ENCODE results near the gene CALM1.

Gene CALM1

DNA sequence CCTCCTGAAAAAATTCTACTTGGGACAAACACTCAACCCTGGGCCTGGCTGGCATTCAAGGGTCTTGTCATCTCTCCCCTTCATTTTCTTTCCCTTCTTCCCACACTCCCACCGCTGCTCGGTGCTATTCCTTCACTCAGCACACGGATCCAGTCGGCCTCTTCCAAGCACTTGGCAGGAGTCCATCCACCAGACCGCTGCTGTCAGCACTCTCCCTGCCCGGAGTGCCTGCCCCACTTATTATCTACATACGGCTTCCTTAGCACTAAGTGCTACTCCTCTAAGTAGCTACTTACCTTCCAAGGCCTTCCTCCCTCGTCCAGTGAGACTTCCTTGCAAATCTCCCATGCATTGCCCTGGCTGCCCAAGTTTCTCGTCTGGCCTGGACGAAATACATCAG is 29.8 kb downstream of the CALM1 start:
- H3K36me3 ChIP-seq = no peaks in the 10 kb centered on the region
- no peaks in the 10 kb centered on the region for H3K9me3 ChIP-seq
- H3K4me3 ChIP-seq = no peak overlapping the region
- no peaks in the 10 kb centered on the region for H3K27me3 ChIP-seq
- H3K4me1 ChIP-seq = no peaks in the 10 kb centered on the region
- TF ChIP-seq, protein P1, sequence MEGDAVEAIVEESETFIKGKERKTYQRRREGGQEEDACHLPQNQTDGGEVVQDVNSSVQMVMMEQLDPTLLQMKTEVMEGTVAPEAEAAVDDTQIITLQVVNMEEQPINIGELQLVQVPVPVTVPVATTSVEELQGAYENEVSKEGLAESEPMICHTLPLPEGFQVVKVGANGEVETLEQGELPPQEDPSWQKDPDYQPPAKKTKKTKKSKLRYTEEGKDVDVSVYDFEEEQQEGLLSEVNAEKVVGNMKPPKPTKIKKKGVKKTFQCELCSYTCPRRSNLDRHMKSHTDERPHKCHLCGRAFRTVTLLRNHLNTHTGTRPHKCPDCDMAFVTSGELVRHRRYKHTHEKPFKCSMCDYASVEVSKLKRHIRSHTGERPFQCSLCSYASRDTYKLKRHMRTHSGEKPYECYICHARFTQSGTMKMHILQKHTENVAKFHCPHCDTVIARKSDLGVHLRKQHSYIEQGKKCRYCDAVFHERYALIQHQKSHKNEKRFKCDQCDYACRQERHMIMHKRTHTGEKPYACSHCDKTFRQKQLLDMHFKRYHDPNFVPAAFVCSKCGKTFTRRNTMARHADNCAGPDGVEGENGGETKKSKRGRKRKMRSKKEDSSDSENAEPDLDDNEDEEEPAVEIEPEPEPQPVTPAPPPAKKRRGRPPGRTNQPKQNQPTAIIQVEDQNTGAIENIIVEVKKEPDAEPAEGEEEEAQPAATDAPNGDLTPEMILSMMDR (IDR thresholded peaks at IDR 0.05) = no peak
- H3K27ac ChIP-seq = no peak overlapping the region
- no peak for DNase-seq
- intact Hi-C loops (cut with DNase I; ENCODE audit: low total_unique reads) = no loop called here

DNA sequence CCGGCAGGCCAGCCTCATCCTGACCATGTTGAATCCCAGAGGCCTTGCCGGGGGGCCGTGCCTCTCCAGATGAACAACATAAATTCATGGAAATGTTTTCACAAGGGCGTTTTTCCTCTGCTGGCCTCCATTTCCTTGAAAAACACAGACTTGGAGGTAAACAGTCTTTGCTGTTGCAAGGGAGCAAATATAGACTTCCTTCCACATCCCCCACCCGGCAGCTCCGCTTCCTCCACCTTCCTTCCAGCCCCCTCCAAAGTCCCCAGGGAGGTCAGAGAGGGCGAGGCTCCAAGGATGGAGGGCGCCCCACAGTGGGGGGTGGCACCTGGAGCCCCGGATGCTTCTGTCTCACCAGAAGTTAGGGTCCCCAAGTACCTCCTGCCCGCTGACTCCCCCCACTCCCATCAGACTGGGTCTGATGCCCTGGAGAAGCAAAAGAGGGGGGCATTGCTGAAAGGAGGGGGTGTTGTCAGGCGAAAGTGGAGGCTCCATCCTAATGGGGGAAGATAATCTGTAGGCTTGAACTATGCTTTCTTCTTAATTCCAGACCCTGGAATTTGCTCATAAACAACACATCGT is 31.1 kb downstream of the CALM1 start:
- TF ChIP-seq, protein P1 (IDR thresholded peaks at IDR 0.05) = no peak
- Histone ChIP-seq H3K4me1 (no peaks in the 10 kb centered on the region), H3K27me3 (no peaks in the 10 kb centered on the region), H3K27ac (no peak overlapping the region), H3K4me3 (no peak overlapping the region), H3K9me3 (no peaks in the 10 kb centered on the region), H3K36me3 (no peaks in the 10 kb centered on the region)
- intact Hi-C loops (cut with DNase I; ENCODE audit: low total_unique reads) = no loop called here
- DNase-seq = no peak

DNA sequence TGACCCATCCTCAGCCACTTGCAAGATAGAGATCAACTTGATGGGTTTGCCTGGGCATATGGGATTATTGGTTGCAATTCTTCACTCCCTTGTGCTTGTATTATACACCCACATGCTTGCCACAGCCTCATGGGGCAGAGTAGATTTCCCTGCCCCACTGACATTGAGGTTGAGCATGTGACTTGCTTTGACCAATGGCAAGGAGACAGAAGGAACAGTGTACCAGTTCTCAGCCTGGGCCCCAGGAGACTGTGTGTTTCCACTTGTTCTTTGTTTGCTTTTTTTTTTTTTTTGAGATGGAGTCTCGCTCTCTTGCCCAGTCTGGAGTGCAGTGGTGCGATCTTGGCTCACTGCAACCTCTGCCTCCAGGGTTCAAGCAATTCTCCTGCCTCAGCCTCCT is 31.8 kb downstream of the CALM1 start:
- Histone ChIP-seq H3K27ac (no peak overlapping the region), H3K4me1 (no peaks in the 10 kb centered on the region), H3K36me3 (no peaks in the 10 kb centered on the region), H3K27me3 (no peaks in the 10 kb centered on the region), H3K9me3 (no peaks in the 10 kb centered on the region), H3K4me3 (no peak overlapping the region)
- TF ChIP-seq, protein P1 (IDR thresholded peaks at IDR 0.05) = no peak
- intact Hi-C loops (cut with DNase I; ENCODE audit: low total_unique reads) = no loop called here
- no peak for DNase-seq

DNA sequence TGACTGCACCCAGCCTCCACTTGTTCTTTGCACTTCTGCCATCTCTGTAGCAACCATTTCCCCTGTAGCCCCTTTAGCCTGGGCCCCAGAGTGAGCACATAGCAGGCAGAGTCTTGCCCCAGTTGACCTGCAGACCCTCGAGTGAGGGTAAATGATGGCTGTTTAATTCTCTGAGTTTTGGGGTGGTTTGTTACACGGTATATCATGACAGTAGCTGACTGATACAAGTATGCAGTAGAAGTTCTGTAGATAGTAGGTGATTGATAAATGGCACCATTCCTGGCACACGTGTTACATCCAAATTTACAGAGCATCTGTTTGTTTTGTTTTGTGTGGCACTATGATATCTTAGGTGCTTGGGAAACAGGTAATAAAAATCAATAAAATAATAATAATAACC is 32.4 kb downstream of the CALM1 start:
- no peaks in the 10 kb centered on the region for H3K4me1 ChIP-seq
- H3K27ac ChIP-seq = no peak overlapping the region
- no peaks in the 10 kb centered on the region for H3K36me3 ChIP-seq
- no peak for DNase-seq
- H3K27me3 ChIP-seq = no peaks in the 10 kb centered on the region
- no peaks in the 10 kb centered on the region for H3K9me3 ChIP-seq
- intact Hi-C loops (cut with DNase I; ENCODE audit: low total_unique reads) = no loop called here
- TF ChIP-seq, protein P1 (IDR thresholded peaks at IDR 0.05) = no peak
- H3K4me3 ChIP-seq = no peak overlapping the region

DNA sequence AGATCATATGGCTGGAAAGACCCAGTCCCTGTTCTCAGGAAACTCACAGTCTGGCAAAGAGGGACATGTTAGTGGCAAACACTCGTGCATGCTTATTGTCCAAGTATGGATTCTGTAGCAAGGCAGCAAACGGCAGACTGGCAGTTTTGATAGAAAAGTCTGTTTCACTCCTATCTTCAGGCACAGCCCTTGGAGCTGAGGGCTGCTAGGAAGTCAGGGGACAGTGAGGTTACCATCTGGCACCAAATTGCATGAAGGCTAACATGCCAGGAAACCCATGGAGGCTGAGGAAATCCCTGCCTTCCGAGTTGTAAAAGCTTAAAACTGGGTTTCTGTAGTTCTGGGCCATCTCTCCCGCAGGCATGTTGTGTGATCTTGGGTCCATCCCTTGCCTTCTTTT is 32.9 kb downstream of the CALM1 start:
- no peaks in the 10 kb centered on the region for H3K4me1 ChIP-seq
- intact Hi-C loops (cut with DNase I; ENCODE audit: low total_unique reads) = no loop called here
- no peak overlapping the region for H3K4me3 ChIP-seq
- no peaks in the 10 kb centered on the region for H3K36me3 ChIP-seq
- DNase-seq = no peak
- H3K27ac ChIP-seq = no peak overlapping the region
- no peaks in the 10 kb centered on the region for H3K9me3 ChIP-seq
- TF ChIP-seq, protein P1 (IDR thresholded peaks at IDR 0.05) = no peak
- H3K27me3 ChIP-seq = no peaks in the 10 kb centered on the region
